CD4-positive, alpha-beta T cell treated with Interleukin-1 beta for 1 hour (primary cell): ENCODE measurements around the gene TTF2.

Experiments
- DNase-seq, 2 donors: peaks; one replicate each; pipeline ENCODE4 v3.0.0-alpha.2; 2020 to 2022

TTF2 gene

DNA sequence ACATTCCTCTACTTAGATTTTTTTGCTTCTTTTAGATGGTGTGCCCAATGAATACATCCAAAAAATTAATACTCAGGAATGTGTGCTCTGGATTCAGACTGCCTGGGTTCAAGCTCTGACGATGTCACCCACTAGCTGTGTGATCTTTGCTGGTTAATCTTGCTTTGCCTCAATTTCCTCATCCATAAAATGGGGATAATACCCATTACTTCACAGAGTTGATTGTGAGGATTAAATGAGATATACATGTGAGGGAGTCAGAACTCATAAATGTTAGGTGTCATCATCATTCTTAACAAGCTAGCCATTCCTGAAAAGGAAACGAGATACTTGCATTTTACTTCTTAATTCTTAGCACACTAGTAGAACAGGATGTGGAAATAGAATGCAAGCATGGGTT is 12.9 kb upstream of the TTF2 start:
- no peak for DNase-seq

- DNase-seq, result no peak
Measured at GRCh38 chr1:117049857-117050256, 10.3 kb upstream of the TTF2 start.

DNA sequence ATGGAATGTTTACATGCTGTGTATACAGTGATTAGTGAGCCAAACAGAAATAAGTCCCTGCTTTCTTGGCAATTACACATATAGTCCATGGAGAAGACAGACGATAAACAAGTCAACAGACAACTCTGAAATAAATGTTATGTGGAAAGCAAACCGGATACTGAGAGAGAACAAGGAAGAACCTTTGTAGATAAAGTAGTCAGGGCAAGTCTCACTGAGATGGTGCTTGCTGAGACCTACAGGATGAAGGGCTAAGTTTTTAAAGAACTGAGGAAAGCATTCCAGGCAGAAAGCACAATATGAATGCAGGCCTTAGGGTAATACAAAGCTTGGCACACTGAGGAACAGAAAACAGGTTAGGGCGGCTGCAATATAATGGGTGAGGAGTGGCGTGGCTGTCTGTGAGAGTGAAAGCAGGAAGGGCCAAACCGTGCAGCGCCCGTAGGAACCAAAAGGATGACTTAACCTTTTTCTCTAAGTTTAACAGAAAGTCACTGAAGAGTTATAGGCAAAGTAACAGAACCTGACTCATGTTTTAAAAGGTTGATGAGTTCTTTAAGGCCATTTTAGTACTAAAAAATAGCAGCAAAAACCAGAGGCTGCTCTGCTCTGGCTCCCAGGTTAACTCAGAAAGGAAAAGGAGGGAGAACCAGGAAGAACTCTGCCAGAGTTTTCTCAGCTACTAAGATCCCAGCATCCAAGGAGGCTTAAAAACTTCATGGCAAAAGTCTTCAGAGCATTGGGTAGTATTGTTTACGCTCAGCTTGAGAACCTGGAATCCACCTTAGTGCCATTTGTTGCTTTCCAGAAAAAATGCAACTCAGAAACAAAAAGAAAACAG is 8.7 kb upstream of the TTF2 start:
- peak in 1 of 2 donors; percentile 18 for DNase-seq

DNA sequence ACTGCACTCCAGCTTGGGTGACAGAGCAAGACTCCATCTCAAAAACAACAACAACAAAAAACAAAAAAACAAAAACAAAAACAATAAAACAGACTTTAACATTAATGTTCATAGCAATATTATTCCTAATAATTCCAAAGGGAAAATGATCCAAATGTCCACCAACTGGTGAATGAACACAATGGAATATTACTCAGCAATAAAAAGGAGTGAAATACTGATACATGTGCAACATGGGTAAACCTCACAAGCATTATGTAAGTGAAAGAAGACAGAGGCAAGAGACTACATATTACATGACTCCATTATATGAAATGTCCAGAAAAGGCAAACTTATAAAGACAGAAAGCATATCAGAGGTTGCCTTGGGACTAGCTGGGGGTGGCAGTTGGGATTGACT is 6.1 kb upstream of the TTF2 start:
- DNase-seq, result no peak

- DNase-seq, result no peak
Measured at GRCh38 chr1:117058810-117059209, 1.3 kb upstream of the TTF2 start.

- peak; percentile 65 to 71 for DNase-seq
Measured at GRCh38 chr1:117059334-117059677, 820 bp upstream of the TTF2 start.

DNA sequence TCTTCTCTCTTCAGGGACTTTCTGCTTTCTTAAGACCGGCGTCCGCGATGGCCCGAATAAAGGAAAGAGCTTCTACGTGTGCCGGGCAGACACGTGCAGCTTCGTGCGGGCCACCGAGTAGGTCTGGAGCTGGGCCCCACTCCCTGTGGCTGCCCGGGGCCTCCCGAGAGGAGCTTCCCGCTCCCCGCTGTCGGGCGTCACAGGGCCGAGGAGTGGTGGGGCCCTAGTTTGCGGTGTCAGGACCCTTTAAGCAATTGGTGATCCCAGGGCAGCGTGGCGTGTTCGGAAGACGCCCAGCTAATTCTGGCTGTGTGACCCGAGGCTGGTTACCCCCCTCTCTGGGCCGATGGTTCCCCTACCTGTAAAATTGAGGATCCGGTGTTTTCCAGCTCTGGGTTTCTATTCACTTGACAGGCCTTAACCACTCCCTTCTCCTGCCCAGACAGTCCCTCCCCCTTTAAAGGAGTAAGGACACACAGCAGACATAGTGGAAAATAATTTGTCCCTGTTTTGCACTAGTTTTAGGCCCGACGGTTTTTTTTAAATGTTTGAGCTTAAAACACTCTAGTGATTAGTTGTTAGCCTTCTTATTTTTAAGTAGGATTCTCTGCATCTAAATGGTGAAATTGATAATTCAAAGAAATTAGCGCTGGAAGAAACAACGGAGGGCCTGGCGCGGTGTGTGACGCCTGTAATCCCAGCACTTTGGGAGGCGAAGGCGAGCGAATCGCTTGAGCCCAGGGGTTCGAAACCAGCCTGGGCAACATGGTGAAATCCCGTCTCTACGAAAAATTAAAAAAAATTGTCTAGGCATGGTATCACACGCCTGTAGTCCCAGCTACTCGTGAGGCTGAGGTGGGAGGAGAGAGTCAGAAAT is 553 bp downstream of the TTF2 start:
- DNase-seq, result peak; percentile 8 to 61

GRCh38 chr1:117061986-117062415 is 1.9 kb downstream of the TTF2 start:
- peak in 1 of 2 donors; percentile 36 for DNase-seq

- DNase-seq, result no peak
Measured at GRCh38 chr1:117066367-117066766, 6.2 kb downstream of the TTF2 start.

GRCh38 chr1:117067533-117068370 is 7.6 kb downstream of the TTF2 start:
- DNase-seq, result peak; percentile 47 to 52

- DNase-seq, result no peak
Measured at GRCh38 chr1:117068580-117068979, 8.5 kb downstream of the TTF2 start.

- no peak for DNase-seq
Measured at GRCh38 chr1:117069220-117069844, 9.2 kb downstream of the TTF2 start.

DNA sequence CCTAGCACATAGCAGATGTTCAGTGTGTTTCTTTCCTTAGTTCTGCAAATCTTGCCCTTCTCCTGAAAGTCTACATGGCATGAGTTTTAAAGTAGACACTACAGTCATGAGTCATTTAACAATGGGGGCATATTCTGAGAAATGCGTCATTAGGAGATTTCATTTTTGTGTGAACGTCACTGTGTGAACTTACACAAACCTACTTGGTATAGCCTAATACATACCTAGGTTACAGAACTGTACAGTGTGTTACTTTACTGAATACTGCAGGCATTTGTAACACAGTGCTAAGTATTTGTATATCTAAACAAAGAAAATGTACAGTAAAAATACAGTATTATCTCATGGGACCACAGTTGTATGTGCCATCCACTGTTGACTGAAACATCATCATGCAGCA is 10.0 kb downstream of the TTF2 start:
- DNase-seq, result no peak

- no peak for DNase-seq
Measured at GRCh38 chr1:117076648-117077047, 16.5 kb downstream of the TTF2 start.

DNA sequence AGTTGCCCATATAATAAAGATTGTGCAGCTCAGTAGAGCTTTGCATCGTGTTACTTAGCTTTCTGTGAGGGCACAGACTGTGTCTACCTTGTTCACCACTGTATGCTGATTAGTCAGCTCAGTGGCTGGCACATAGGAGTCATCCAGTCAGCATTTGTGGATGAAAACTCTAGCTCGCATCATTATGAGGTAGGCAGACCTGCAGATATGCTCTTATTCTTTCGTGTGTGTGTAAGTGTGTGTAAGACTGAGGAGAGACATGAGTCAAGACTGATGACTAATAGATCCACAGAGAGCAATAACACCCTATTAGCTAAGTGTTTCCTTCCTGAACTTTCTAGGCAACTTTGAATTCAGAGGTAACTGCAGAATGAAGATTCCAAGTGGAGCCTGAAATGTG is 17.1 kb downstream of the TTF2 start:
- no peak for DNase-seq

DNA sequence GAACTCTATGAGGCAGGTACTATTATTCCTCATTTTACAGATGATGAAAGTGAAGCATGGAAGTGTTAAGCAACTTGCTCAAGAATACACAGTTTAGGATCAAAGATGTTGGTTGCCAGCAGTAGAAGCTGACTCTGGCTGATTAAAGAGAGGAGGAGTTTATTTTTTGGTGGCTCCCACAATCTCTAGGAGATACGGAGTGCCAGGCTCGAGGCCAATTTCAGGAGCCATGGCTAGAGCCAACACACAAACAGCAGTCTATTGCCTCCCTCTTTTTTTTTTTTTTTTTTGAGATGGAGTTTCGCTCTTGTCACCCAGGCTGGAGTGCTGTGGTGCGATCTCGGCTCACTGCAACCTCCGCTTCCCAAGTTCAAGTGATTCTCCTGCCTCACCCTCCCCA is 19.6 kb downstream of the TTF2 start:
- DNase-seq, result no peak

DNA sequence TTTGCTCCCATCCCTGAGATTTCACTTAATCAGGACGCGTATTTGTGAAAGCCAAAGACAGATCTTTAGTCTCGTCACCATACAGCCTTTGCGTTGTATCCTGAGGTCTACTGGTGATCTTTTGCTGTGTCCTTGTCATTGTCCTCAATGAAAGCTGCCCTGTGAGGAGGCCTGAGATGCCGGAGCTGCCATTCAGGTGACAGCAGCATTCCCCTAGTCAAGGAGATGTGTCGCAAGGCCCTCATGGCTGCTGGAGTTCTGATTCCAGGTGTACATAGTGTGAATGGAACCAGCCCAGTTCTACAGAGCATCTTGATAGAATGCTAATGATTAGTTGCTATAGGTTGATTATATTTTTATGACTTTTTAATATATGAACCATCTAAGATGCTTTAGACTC is 24.1 kb downstream of the TTF2 start:
- no peak for DNase-seq

DNA sequence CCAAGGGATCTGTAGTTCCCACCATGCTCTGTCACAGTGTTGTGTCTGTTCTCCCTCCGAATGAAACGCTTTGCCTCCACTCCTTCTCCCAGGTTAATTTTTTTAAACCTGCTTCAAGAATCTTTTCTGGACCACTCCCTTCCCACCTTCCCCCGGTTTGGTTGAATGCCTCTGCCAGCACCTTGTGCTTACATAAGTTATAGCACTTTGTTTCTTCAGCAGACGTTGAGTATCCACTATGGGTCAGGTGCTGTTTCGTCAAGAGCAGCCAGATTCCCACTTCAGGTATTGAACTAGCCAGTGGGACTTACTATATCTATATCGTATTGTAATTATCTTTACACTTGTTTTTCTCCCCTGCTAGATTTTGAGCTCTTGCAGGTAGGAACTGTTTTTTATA is 27.6 kb downstream of the TTF2 start:
- no peak for DNase-seq

DNA sequence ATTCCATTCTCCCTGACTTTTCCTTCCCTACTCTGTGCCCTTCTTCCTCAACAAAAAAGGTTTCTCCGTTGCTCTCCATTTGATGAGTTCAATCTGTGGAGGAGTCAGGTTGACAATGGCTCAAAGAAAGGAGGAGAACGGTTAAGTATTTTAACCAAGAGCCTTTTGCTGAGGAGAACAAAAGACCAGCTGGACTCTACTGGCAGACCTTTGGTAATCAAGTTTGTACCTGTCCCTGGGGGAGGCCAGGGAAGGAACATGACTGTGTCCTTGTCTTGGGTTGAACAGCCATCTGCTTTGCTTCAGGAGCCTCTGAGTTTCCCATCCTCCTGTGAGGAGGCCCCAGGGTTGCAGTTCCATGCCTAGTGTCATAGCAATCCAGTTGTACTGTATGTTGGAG is 29.9 kb downstream of the TTF2 start:
- DNase-seq, result no peak

DNA sequence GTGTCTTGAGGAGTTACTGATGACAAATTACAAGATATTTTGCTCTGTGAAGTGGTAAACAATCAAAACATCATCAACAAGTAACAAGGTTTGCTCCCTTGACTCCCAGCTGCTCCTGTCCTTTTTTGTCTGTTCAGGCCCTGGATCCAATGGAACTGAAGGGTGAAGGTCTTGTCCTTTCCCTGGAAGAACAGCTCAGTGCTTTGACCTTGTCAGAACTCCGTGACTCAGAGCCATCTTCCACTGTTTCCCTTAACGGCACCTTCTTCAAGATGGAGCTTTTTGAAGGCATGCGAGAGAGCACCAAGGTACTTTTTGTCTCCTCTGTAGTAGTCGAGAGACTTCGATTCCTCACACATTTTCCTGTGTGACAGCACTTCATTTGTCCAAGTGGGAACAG is 32.5 kb downstream of the TTF2 start:
- no peak for DNase-seq

DNA sequence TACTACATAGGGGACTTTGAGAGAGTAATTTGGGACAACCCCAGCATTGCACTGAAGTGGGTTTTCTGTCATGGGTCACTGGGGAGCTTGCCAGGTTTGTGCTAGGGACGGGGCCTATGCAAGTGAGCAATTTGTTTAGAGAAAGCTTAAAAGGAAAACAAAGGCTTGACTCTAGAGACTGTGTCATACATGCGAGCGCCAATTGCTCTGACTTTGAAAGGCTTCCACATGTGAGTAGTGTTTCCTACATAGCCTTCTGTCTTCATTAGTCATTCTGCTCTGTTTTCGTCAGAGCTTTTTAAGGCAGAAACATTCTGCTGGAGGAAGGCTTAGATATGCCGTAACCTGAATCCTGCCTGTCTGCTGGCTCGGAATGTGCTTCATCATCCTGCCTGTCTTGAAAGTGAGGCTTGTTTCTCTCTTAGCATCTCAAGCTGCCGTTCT is 33.0 kb downstream of the TTF2 start:
- no peak for DNase-seq

DNA sequence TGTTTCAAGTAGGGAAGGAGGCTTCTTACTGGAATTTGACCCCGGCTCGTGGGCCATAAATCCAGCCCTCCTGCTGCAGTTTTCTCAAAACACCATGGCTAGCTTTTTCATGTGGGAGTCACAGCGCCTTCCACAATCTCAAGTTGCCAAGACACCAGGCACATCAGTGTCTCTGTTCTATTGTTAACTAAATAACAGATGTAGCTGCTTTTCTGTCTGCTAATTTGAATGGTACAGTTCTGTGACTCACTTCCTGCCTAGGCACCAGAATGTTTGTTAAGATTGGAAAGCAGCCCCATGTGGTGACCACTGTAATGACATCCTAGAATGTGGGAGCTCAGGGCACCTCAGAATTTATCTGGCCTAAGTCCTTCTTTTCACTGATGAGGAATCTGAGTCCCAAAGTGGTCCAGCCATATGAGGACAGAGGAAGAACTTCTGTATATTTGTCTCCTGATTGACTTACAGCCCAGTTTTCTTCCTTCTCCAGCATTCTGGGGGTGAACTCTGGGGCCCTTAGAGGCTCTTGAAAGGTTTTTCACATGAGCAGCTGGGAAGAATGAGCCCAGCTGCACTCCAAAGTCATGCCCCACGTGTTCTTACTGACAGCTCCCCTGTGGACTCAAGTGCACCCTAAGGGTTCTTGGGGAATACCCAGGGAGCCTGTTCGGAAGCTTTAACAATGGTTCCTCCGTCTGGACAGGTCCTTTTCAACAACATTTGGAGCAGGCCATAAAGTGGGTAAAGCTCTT is 33.9 kb downstream of the TTF2 start:
- peak in 1 of 2 donors; percentile 34 for DNase-seq
